HepG2 (cell line): ENCODE data around the gene PSMD5. TPM values are rescaled to one million over a fixed set of nuclear protein-coding genes. Genes with fewer than 3 reads are reported as not detected.
A peak's percentile ranks its signal among the peaks of the same experiment; 100 is the strongest.

Source experiments
- ELF4 ChIP-seq: sonication (generic); formaldehyde crosslinking; IDR thresholded peaks from 2 replicates; pipeline ENCODE4 v1.5.0; 2020; ENCODE audit warnings: missing genetic modification reagents, mild to moderate bottlenecking, moderate library complexity, borderline replicate concordance
- HMG20B ChIP-seq: conservative IDR thresholded peaks from 2 replicates; pipeline ENCODE4 v1.6.1; 2016; ENCODE audit warnings: missing genetic modification reagents, missing compliant biosample characterization
- KMT2A ChIP-seq: sonication (generic); formaldehyde crosslinking; IDR thresholded peaks from 2 replicates; pipeline ENCODE4 v1.4.0; 2020; ENCODE audit warnings: missing genetic modification reagents
- MYNN ChIP-seq: sonication (generic); formaldehyde crosslinking; IDR thresholded peaks from 2 replicates; pipeline ENCODE4 v1.4.0; 2020; ENCODE audit warnings: mild to moderate bottlenecking, low read depth, missing genetic modification reagents
- NCOA1 ChIP-seq: sonication (generic); formaldehyde crosslinking; IDR thresholded peaks from 2 replicates; pipeline ENCODE4 v1.9.0; 2021; ENCODE audit warnings: missing genetic modification reagents
- SIN3B ChIP-seq: fragments of 150-350 bp; IDR thresholded peaks from 2 replicates; pipeline ENCODE4 v1.6.1; 2014; ENCODE audit warnings: low read length
- TCF7L2 ChIP-seq: IDR thresholded peaks from 2 replicates; pipeline ENCODE4 v1.6.1; 2011; ENCODE audit warnings: mild to moderate bottlenecking, low read depth, low read length, moderate library complexity
- YY1 ChIP-seq: IDR thresholded peaks from 2 replicates; pipeline ENCODE4 v1.6.1; 2011; ENCODE audit warnings: low read length, low read depth, moderate library complexity, mild to moderate bottlenecking; ENCODE audit not compliant: insufficient read depth, insufficient replicate concordance
- ZNF232 ChIP-seq: sonication (generic); formaldehyde crosslinking; IDR thresholded peaks from 2 replicates; pipeline ENCODE4 v1.4.0; 2020; ENCODE audit warnings: missing genetic modification reagents, borderline replicate concordance
- ZNF343 ChIP-seq: sonication (generic); formaldehyde crosslinking; IDR thresholded peaks from 2 replicates; pipeline ENCODE4 v1.4.0; 2020; ENCODE audit warnings: mild to moderate bottlenecking, missing genetic modification reagents
- ZNF777 ChIP-seq: sonication (generic); formaldehyde crosslinking; IDR thresholded peaks from 2 replicates; pipeline ENCODE4 v1.4.0; 2020; ENCODE audit warnings: missing genetic modification reagents
- polyA plus RNA-seq, 8 experiments: library from polyadenylated mRNA; depleted of rRNA in 3 of 8; stranded (reverse) in 7 of 8; unstranded in 1 of 8; fragments of >200 nt; fragmentation: Illumina TruSeq in 4 of 8; extraction: Trizol in 4 of 8; gene quantifications; 2 replicates each; pipeline versions ENCODE4 v1.2.1 to v1.2.3, GENCODE V29; 2011 to 2016; ENCODE audit warnings: low read depth in 4 of 8, missing spikeins in 1 of 8, mixed read lengths in 1 of 8; ENCODE audit not compliant: insufficient read depth in 1 of 8
- total RNA-seq, 5 experiments: library from RNA; depleted of rRNA; stranded (reverse); fragments of >200 nt; fragmentation: Illumina TruSeq; extraction: Trizol; gene quantifications; 2 replicates each; pipeline ENCODE4 v1.2.3, GENCODE V29; 2016; ENCODE audit warnings: low read depth in 1 of 5
- TF ChIP-seq, protein P1 (sequence below), 2 experiments: sonication (generic) in 1 of 2; formaldehyde crosslinking in 1 of 2; IDR thresholded peaks; 2 replicates each; pipeline versions ENCODE4 v1.4.0 to v1.6.1; 2016 to 2020; ENCODE audit warnings: borderline replicate concordance in 1 of 2, low read depth in 1 of 2, mild to moderate bottlenecking in 1 of 2, missing genetic modification reagents in 1 of 2
- TF ChIP-seq, protein P2 (sequence below): sonication (generic); formaldehyde crosslinking; IDR thresholded peaks from 2 replicates; pipeline ENCODE4 v1.4.0; 2020; ENCODE audit warnings: mild to moderate bottlenecking, missing genetic modification reagents
- TF ChIP-seq, protein P3 (sequence below): sonication (generic); formaldehyde crosslinking; IDR thresholded peaks from 2 replicates; pipeline ENCODE4 v1.4.0; 2020; ENCODE audit warnings: low read depth, missing genetic modification reagents
- TF ChIP-seq, protein P4 (sequence below): sonication (generic); formaldehyde crosslinking; IDR thresholded peaks from 2 replicates; pipeline ENCODE4 v1.9.0; 2021; ENCODE audit warnings: missing genetic modification reagents, borderline replicate concordance
- TF ChIP-seq, protein P5 (sequence below): sonication (generic); formaldehyde crosslinking; IDR thresholded peaks from 2 replicates; pipeline ENCODE4 v1.5.1; 2020; ENCODE audit warnings: missing genetic modification reagents, mild to moderate bottlenecking, borderline replicate concordance

PSMD5 gene
- total and polyA plus RNA-seq, 2 of the 13 experiments (the other 11 are each of a cell fraction or from before 2014, with no cell fraction given): 12.7 to 18.1 TPM

DNA sequence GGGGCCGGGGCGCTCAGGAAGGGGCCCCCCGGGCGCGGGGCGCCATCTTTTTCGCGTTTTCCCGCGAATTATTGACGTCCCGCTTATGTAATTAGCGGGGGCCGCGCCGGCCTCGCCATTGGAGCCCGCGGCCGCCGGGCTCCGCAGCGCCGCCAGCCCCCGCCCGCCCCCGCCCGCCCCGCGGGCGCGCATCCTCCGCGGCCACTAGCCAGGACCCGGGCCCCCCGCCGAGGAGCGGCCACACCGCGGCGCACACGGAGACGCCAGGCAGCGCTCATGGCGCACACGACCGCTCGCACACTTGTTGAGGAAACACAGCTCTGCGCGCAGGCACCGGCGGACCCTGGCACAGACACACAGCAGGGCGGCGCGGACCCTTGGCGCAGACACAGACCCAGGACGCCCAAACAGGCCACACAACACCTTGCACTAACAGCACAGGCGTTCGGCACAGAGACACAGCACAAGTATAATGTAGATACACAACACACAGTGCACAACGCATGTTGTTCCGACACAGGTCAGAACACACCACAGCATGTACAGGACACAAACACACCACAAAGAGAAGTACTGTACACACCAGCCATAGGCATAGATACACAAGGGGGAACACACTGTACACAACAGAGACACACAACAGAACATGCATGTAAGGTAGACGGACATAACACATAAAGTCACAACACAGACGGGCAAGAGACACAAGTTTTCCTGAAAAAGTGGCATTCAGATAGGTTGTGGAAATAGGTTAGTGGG, 34.7 kb upstream of the PSMD5 start (continued):
- TF ChIP-seq, protein P1, sequence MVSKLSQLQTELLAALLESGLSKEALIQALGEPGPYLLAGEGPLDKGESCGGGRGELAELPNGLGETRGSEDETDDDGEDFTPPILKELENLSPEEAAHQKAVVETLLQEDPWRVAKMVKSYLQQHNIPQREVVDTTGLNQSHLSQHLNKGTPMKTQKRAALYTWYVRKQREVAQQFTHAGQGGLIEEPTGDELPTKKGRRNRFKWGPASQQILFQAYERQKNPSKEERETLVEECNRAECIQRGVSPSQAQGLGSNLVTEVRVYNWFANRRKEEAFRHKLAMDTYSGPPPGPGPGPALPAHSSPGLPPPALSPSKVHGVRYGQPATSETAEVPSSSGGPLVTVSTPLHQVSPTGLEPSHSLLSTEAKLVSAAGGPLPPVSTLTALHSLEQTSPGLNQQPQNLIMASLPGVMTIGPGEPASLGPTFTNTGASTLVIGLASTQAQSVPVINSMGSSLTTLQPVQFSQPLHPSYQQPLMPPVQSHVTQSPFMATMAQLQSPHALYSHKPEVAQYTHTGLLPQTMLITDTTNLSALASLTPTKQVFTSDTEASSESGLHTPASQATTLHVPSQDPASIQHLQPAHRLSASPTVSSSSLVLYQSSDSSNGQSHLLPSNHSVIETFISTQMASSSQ (IDR thresholded peaks at IDR 0.05; ENCODE audit: low read depth): no peak
- TF ChIP-seq, protein P1 (CRISPR knock-in tag; IDR thresholded peaks at IDR 0.05; ENCODE audit: borderline replicate concordance): peak; percentile 46
- TF ChIP-seq TCF7L2: no peak
- TF ChIP-seq, protein P2, sequence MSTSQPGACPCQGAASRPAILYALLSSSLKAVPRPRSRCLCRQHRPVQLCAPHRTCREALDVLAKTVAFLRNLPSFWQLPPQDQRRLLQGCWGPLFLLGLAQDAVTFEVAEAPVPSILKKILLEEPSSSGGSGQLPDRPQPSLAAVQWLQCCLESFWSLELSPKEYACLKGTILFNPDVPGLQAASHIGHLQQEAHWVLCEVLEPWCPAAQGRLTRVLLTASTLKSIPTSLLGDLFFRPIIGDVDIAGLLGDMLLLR (CRISPR knock-in tag): no peak; the same call in 1 of the 2 replicates
- TF ChIP-seq NCOA1: no peak
- no peak for TF ChIP-seq HMG20B (CRISPR knock-in tag)
- TF ChIP-seq ELF4 (CRISPR knock-in tag): no peak
- TF ChIP-seq ZNF777 (CRISPR knock-in tag): peak; percentile 11; the same call in 1 of the 2 replicates
- TF ChIP-seq, protein P3, sequence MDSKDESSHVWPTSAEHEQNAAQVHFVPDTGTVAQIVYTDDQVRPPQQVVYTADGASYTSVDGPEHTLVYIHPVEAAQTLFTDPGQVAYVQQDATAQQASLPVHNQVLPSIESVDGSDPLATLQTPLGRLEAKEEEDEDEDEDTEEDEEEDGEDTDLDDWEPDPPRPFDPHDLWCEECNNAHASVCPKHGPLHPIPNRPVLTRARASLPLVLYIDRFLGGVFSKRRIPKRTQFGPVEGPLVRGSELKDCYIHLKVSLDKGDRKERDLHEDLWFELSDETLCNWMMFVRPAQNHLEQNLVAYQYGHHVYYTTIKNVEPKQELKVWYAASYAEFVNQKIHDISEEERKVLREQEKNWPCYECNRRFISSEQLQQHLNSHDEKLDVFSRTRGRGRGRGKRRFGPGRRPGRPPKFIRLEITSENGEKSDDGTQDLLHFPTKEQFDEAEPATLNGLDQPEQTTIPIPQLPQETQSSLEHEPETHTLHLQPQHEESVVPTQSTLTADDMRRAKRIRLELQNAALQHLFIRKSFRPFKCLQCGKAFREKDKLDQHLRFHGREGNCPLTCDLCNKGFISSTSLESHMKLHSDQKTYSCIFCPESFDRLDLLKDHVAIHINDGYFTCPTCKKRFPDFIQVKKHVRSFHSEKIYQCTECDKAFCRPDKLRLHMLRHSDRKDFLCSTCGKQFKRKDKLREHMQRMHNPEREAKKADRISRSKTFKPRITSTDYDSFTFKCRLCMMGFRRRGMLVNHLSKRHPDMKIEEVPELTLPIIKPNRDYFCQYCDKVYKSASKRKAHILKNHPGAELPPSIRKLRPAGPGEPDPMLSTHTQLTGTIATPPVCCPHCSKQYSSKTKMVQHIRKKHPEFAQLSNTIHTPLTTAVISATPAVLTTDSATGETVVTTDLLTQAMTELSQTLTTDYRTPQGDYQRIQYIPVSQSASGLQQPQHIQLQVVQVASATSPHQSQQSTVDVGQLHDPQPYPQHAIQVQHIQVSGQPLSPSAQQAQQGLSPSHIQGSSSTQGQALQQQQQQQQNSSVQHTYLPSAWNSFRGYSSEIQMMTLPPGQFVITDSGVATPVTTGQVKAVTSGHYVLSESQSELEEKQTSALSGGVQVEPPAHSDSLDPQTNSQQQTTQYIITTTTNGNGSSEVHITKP (CRISPR knock-in tag): no peak
- TF ChIP-seq SIN3B: no peak
- TF ChIP-seq ZNF232 (CRISPR knock-in tag): no peak
- TF ChIP-seq MYNN (CRISPR knock-in tag): no peak
- TF ChIP-seq YY1: peak; percentile 88
- TF ChIP-seq KMT2A (CRISPR knock-in tag): peak; percentile 81
- TF ChIP-seq, protein P4, sequence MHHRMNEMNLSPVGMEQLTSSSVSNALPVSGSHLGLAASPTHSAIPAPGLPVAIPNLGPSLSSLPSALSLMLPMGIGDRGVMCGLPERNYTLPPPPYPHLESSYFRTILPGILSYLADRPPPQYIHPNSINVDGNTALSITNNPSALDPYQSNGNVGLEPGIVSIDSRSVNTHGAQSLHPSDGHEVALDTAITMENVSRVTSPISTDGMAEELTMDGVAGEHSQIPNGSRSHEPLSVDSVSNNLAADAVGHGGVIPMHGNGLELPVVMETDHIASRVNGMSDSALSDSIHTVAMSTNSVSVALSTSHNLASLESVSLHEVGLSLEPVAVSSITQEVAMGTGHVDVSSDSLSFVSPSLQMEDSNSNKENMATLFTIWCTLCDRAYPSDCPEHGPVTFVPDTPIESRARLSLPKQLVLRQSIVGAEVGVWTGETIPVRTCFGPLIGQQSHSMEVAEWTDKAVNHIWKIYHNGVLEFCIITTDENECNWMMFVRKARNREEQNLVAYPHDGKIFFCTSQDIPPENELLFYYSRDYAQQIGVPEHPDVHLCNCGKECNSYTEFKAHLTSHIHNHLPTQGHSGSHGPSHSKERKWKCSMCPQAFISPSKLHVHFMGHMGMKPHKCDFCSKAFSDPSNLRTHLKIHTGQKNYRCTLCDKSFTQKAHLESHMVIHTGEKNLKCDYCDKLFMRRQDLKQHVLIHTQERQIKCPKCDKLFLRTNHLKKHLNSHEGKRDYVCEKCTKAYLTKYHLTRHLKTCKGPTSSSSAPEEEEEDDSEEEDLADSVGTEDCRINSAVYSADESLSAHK: no peak
- TF ChIP-seq ZNF343 (CRISPR knock-in tag): 0 out of 2 replicates have a peak, but pooled peaks have one; percentile 60
- TF ChIP-seq, protein P5, sequence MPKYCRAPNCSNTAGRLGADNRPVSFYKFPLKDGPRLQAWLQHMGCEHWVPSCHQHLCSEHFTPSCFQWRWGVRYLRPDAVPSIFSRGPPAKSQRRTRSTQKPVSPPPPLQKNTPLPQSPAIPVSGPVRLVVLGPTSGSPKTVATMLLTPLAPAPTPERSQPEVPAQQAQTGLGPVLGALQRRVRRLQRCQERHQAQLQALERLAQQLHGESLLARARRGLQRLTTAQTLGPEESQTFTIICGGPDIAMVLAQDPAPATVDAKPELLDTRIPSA: no peak
